Astrocyte of the cerebellum (primary cell): Measurements from ENCODE around the gene IGDCC3.

ENCODE experiments used
- DNase-seq: peaks from one replicate; pipeline ENCODE4 v3.0.0-alpha.2; 2011; ENCODE audit warnings: low read depth
- H3K4me3 ChIP-seq: 2 replicates; pipeline ENCODE4 v1.5.1; 2011; ENCODE audit warnings: mild to moderate bottlenecking, low read depth, low read length, moderate library complexity
- in situ Hi-C: cut with HindIII; loops from 2 replicates; pipeline ENCODE4 v1.10.0; 2017; ENCODE audit warnings: low sequenced_read_pairs
- TF ChIP-seq, protein P1 (sequence below): IDR thresholded peaks from 2 replicates; pipeline ENCODE4 v1.5.1; 2012; ENCODE audit warnings: low read length, low read depth, moderate library complexity, mild to moderate bottlenecking; ENCODE audit errors: missing control alignments

Gene IGDCC3

DNA sequence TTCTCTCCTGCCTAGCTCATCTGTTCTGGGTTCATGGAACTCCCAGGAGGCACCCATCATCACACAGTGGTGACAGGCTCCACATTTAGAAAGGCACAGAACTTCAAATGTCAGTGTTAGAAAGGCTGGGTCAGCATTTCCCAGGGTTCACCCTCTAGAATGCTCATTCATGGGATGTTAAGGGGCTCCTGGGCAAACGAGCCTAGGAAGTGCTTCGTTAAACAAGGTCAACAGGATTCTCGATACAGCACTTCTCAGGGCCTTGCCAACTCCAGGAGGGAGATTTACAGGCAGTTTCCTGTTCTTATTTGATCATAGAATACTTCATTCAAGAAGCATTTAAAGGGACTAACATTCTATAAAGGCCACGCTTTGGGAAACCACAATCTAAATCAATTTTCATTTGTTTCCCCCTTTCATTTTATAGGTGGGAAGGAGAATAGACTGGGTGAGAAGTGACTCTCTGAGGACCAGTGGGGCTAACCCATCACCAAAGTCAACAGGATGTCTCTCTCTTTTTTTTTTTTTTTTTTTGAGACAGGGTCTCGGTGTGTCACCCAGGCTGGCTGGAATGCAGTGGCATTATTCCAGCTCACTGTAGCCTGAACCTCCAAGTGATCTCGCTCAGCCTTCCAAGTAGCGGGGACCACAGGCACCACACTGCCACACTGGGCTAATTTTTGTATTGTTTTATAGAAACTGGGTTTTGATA lies 30.7 kb upstream of the IGDCC3 start:
- no peak overlapping the region for H3K4me3 ChIP-seq
- DNase-seq: peak; percentile 58
- in situ Hi-C loops: no loop called here
- TF ChIP-seq, protein P1, sequence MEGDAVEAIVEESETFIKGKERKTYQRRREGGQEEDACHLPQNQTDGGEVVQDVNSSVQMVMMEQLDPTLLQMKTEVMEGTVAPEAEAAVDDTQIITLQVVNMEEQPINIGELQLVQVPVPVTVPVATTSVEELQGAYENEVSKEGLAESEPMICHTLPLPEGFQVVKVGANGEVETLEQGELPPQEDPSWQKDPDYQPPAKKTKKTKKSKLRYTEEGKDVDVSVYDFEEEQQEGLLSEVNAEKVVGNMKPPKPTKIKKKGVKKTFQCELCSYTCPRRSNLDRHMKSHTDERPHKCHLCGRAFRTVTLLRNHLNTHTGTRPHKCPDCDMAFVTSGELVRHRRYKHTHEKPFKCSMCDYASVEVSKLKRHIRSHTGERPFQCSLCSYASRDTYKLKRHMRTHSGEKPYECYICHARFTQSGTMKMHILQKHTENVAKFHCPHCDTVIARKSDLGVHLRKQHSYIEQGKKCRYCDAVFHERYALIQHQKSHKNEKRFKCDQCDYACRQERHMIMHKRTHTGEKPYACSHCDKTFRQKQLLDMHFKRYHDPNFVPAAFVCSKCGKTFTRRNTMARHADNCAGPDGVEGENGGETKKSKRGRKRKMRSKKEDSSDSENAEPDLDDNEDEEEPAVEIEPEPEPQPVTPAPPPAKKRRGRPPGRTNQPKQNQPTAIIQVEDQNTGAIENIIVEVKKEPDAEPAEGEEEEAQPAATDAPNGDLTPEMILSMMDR: no peak

DNA sequence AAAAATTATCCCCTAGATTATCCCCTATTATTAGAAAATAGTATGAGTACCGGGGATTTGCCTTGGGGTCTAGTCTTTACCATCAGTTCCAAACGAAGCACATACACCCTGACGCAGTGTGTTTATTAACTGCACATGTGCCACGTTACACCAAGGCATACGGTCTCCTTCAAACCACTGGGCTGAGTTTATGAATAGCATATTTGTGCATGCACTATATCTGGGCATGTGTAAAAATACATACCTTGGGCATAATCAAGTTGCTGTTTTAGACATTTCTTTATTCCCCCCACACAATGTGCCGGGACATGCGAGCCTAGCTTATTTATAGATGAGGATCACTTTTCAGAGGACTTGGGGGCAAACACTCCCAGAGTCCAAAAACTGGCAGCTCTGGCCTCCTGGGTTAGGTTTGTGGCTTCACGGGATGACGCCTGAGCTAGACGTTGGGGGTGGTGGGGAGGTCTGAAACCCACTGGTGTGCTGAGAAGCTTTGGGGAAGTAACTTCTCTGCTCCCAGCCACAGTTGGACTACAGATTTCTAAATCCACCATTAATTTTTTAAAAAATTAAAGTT lies 28.7 kb upstream of the IGDCC3 start:
- TF ChIP-seq, protein P1: no peak
- in situ Hi-C loops: no loop called here
- H3K4me3 ChIP-seq: no peak overlapping the region
- DNase-seq: no peak

DNA sequence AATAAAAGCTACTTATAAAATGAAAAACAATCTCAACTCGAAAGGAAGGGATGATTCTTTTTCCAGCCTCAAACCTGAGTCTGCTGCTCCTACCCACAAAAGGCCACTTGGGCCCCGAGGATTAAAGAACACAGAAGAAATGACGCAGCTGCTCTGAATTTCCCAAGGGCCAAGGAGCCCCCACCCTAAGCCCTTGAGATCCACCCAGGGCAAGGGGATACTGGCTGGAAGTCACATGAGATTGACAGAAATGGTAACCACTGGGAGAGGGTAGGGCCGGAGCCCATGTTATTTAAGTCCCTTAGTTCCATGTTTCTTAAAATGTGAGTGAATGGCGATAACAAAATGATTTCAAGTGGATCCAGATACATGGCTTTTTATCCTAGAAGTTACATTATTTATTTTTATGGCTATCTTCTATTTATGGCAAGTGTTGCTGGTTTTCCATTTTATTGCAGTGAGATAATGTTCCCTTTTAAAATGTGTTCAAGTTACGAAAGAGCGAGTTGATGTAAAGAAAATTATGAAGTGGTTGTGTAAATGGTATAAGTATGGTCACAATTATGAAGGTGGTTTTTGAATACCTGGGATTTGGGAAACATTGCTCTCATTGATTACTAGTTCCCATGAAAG lies 28.1 kb upstream of the IGDCC3 start:
- TF ChIP-seq, protein P1: no peak
- H3K4me3 ChIP-seq: no peak overlapping the region
- DNase-seq: no peak
- in situ Hi-C loops: no loop called here

DNA sequence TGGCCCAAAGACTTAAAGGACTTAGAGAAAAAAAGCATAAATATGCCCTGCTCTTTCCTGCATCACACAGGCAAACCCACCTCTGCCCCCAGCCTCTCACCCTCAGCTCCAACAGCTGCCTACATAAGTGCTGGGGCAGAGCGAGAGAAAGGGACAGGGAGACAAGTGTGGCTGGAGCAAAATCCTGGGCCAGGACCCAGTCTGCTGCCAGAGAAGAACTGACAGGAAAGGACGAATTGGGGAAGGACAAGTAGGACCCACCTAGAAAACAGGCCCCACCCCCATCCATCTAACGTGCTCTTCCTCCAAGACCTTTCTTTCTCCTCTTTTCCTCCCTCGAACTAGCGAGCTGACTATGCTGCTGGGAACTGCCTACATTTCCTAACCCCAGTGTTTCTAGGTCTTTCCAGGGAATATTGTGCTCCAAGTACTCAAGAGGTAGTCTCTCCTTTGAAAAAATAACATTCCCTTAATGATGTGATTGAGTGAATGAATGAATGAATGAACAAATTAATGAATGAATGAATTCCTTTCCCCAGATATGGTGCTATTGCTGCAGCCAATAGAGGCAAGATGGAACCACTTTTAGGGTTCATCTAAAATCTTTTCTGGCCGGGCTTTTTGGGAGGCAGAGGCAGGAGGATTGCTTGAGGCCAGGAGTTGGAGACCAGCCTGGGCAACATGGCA lies 26.5 kb upstream of the IGDCC3 start:
- TF ChIP-seq, protein P1: no peak
- in situ Hi-C loops: no loop called here
- H3K4me3 ChIP-seq: no peak overlapping the region
- no peak for DNase-seq

DNA sequence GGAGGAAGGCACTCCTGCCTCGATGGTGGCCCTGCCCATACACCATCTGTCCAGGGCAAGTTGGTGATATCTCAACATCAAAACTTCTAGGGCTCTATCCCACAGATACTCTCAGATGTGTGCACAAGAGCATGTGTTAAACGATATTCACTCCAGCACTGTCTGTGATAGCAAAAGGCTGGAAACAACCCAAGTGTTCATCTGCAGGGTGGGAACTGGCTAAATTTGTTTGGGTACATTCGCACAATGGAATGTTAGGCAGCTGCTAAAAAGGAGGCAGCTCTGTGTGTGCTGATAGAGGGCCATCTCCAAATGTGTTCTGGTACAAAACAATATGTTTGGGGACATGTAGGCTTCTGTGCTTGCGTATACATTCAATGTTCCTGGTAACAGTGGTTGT lies 25.2 kb upstream of the IGDCC3 start:
- TF ChIP-seq, protein P1: no peak
- no peak overlapping the region for H3K4me3 ChIP-seq
- in situ Hi-C loops: no loop called here
- DNase-seq: no peak

DNA sequence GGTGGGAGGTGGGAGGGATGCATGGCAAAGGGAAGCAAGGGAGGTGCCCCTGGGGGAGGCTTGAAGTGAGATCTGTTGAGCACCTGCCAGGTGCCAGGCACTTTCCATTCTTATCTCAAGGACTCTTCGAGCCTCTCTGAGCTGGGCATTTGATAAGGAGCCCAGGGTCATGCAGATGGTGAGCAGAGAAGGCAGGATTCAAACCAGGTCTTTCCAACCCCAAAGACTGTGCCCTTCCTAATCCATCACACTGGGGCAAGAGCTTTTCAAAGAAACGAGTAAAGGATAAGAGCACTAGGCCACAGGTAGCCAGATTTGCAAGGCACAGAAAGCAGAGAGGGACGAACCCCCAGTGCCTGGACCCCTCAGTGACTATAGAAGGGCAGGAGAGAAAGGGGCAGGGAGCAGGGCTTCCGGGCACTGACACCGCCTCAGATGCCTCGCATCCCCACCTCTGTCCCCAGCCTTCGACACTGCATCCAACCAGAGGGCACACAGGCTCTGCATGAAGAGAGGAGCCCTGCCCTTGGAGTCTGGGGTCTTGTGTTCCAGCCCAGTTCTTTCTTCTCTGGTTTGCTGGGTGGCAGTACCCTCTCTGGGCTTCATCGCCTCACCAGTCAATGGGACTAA lies 23.9 kb upstream of the IGDCC3 start:
- no peak for DNase-seq
- in situ Hi-C loops: no loop called here
- TF ChIP-seq, protein P1: no peak
- H3K4me3 ChIP-seq: no peak overlapping the region
